Tibial artery (tissue), 4 donors: Measurements from ENCODE around the gene RAB37.

Experiments used
- DNase-seq, 2 donors: peaks; one replicate each; pipeline ENCODE4 v3.0.0-alpha.2; 2019
- H3K27ac ChIP-seq, 2 donors: fragments of 200-600 bp; sonication (generic) in 1 of 2; 1 replicate in 1 of 2; 2 replicates in 1 of 2; pipeline ENCODE4 v1.5.1; 2018 to 2019; ENCODE audit warnings: mild to moderate bottlenecking in 1 of 2
- H3K27me3 ChIP-seq, 2 donors: fragments of 200-600 bp; sonication (generic) in 1 of 2; one replicate each; pipeline versions ENCODE4 v1.5.1 to v1.6.0; 2016 to 2019
- H3K36me3 ChIP-seq, 3 donors: fragments of 200-600 bp; sonication (generic) in 2 of 3; one replicate each; pipeline ENCODE4 v1.5.1; 2016 to 2019; ENCODE audit warnings: mild to moderate bottlenecking in 2 of 3
- H3K4me1 ChIP-seq, 4 donors: fragments of 200-600 bp; sonication (generic) in 2 of 4; 1 replicate in 3 of 4; 2 replicates in 1 of 4; pipeline ENCODE4 v1.5.1; 2016 to 2019
- H3K4me3 ChIP-seq, 2 donors: fragments of 200-600 bp; sonication (generic) in 1 of 2; 1 replicate in 1 of 2; 2 replicates in 1 of 2; pipeline ENCODE4 v1.5.1; 2018 to 2019; ENCODE audit warnings: mild to moderate bottlenecking in 2 of 2
- H3K9me3 ChIP-seq, 3 donors: fragments of 200-600 bp; sonication (generic) in 1 of 3; one replicate each; pipeline ENCODE4 v1.5.1; 2016 to 2019
- intact Hi-C: fragments of 100-400 bp; cut with DNase I; formaldehyde crosslinking; loops from one replicate; pipeline ENCODE4 v1.15.0; 2023; ENCODE audit warnings: low total_unique reads
- TF ChIP-seq, protein P1 (sequence below), 2 experiments: fragments of 200-600 bp in 1 of 2; fragments of 450-650 bp in 1 of 2; IDR thresholded peaks; one replicate each; pipeline ENCODE4 v1.5.1; 2017 to 2019; ENCODE audit warnings: antibody characterized with exemption in 2 of 2, mild to moderate bottlenecking in 1 of 2, moderate library complexity in 1 of 2

The RAB37 gene

GRCh38 chr17:74728033-74728701 is 8.9 kb upstream of the RAB37 start:
- intact Hi-C loops = no loop called here
- Histone ChIP-seq H3K4me3 (no peak overlapping the region), H3K4me1 (no peaks in the 10 kb centered on the region), H3K27me3 (peaks cover 0 to 39% of the 10 kb centered on the region in 2 donors), H3K36me3 (no peaks in the 10 kb centered on the region), H3K9me3 (no peaks in the 10 kb centered on the region), H3K27ac (no peak overlapping the region)
- TF ChIP-seq, protein P1, sequence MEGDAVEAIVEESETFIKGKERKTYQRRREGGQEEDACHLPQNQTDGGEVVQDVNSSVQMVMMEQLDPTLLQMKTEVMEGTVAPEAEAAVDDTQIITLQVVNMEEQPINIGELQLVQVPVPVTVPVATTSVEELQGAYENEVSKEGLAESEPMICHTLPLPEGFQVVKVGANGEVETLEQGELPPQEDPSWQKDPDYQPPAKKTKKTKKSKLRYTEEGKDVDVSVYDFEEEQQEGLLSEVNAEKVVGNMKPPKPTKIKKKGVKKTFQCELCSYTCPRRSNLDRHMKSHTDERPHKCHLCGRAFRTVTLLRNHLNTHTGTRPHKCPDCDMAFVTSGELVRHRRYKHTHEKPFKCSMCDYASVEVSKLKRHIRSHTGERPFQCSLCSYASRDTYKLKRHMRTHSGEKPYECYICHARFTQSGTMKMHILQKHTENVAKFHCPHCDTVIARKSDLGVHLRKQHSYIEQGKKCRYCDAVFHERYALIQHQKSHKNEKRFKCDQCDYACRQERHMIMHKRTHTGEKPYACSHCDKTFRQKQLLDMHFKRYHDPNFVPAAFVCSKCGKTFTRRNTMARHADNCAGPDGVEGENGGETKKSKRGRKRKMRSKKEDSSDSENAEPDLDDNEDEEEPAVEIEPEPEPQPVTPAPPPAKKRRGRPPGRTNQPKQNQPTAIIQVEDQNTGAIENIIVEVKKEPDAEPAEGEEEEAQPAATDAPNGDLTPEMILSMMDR (IDR thresholded peaks at IDR 0.05) = no peak
- no peak for DNase-seq

GRCh38 chr17:74728702-74729075 is 8.4 kb upstream of the RAB37 start:
- H3K4me1 ChIP-seq = no peaks in the 10 kb centered on the region
- no peak overlapping the region for H3K27ac ChIP-seq
- no peaks in the 10 kb centered on the region for H3K36me3 ChIP-seq
- H3K4me3 ChIP-seq = no peak overlapping the region
- no peaks in the 10 kb centered on the region for H3K9me3 ChIP-seq
- no peak for DNase-seq
- TF ChIP-seq, protein P1 (IDR thresholded peaks at IDR 0.05) = no peak
- H3K27me3 ChIP-seq = peaks cover 0 to 40% of the 10 kb centered on the region in 2 donors
- intact Hi-C loops = no loop called here

DNA sequence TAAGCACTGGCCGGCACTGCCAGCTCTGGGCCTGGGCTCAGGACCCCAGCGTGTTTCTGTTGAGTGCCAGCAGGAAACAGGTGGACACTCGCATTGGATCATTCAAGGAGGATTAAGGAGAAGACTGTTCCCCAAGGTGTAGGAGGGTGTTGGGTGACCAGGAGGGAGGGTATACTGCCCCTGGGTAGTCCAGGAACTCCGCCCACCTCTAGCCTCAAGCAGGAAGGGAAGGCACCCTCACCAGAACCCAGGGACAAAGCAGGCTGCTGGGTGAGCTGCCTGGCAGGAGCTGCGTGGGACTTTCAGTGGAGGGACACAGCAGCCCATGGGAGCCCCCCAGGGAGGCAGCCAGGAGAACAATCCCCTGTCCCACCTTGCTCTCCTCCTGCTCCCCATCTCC is 7.7 kb upstream of the RAB37 start:
- intact Hi-C loops = no loop called here
- TF ChIP-seq, protein P1 (IDR thresholded peaks at IDR 0.05) = no peak
- no peak overlapping the region for H3K4me3 ChIP-seq
- DNase-seq = no peak
- H3K4me1 ChIP-seq = no peaks in the 10 kb centered on the region
- no peak overlapping the region for H3K27ac ChIP-seq
- no peaks in the 10 kb centered on the region for H3K9me3 ChIP-seq
- no peaks in the 10 kb centered on the region for H3K36me3 ChIP-seq
- peaks cover 0 to 45% of the 10 kb centered on the region in 2 donors for H3K27me3 ChIP-seq

DNA sequence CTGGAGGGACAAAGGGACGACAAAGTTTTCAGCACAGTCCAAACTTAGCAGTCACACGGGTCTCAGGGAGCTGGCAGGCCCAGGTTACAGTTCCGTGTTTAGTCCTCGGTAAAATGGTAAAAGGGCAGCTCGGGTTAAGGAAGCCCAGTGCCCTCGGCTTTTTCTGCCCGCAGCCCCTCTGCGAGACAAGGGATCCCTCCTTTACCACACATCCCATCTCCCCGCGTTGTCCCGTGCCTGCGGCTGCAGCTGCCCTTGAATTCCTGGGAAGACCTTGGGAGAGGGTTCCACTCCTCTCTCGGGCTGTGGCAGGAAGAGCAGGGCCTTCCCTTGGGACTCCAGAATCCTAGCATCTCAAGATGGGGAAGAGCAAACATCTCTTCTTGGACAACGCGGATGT is 7.2 kb upstream of the RAB37 start:
- Histone ChIP-seq H3K27ac (no peak overlapping the region), H3K9me3 (no peaks in the 10 kb centered on the region), H3K27me3 (peaks cover 0 to 47% of the 10 kb centered on the region in 2 donors), H3K36me3 (no peaks in the 10 kb centered on the region), H3K4me3 (no peak overlapping the region), H3K4me1 (no peaks in the 10 kb centered on the region)
- intact Hi-C loops = no loop called here
- DNase-seq = no peak
- TF ChIP-seq, protein P1 (IDR thresholded peaks at IDR 0.05) = no peak

DNA sequence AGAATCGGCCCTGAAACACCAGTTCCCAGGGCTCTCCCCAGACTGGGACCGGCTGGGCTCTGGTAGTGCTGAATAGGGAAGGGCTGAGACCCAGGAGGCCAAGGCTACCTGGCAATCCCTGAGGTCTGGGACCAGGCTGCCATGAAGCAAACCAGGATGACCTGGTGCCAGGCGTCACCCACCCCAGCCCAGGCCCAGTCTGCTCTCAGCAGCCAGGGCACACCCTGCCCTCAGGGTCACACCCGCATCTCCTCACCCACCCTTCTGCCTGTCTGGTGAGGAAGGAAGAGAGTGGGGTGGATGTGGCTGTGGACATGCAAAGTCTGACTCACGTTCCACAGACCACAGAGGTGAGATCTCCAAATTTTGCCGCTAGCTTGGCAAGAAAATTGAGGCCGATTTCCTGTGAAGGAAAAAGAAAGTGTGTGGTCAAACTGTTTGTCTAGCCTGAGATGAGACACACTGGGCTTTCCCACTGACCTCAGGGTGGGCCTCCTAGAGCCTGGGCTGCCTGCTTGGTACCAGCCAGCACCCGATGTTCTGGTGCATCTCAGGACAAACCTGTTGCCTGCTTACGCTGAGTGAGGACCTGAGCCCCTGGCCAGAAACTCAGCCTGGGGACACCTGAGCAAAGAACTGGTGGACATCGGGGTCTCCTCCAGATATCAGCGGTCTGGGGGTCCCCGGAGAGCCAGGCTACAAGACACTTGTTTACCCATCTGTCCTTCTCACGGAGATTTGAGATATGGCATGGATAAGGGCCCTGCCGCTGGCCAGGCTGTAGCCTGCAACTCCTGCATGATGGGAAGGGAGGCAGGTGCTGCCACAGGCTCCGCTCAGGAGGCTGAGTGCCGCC is 6.3 kb upstream of the RAB37 start:
- TF ChIP-seq, protein P1 (IDR thresholded peaks at IDR 0.05) = no peak
- Histone ChIP-seq H3K27ac (no peak overlapping the region), H3K36me3 (no peaks in the 10 kb centered on the region), H3K9me3 (no peaks in the 10 kb centered on the region), H3K27me3 (peaks cover 0 to 52% of the 10 kb centered on the region in 2 donors), H3K4me1 (no peaks in the 10 kb centered on the region), H3K4me3 (no peak overlapping the region)
- no peak for DNase-seq
- intact Hi-C loops = no loop called here
